Measurements from ENCODE around the gene IL18RAP. TPM values are rescaled to one million over a fixed set of nuclear protein-coding genes. Genes with fewer than 3 reads are reported as not detected.

Gene IL18RAP
- total RNA-seq, 1 experiment from 2014 or later: not detected

DNA sequence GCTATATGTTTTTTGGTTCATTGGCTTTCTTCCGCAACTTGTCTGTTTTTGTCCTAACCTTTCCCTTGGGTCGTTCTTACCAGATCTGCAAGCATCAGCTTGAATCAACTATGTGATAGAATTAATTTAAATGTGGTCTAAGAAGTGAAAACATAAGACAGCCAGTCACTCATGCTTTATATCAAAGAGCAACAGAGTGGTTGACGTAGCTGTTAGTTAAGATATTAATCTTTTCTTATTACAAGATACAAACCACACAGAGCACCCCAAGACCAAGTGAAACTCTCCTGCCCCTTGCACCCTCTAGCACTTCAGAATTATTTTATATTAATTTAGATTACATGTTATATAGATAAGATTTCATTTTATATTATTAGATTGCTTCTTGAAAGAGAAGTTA lies 15.2 kb downstream of the IL18RAP start:
- DNase-seq: no peak
- Histone ChIP-seq H3K36me3 (no peaks in the 10 kb centered on the region), H3K4me3 (no peak overlapping the region), H3K27me3 (no peaks in the 10 kb centered on the region), H3K9me3 (no peaks in the 10 kb centered on the region)

DNA sequence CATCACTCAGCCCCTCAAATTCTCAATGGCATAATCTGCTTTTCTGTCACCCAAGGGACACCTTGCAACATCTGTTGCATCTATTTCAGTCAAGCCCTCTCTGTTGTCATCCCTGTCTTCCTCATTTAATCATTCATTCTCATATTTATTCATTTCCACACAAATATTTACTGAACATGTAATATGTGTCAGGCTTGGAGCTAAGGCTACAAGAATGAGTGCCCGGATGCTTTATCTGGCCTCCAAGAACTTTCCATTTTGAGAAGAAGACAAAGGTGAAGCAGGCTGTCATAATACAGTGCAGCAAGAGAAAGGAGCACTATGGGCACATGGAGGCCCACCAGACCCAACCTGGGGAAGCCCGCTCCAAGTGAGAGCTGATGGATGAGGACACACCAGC lies 15.6 kb downstream of the IL18RAP start:
- Histone ChIP-seq H3K4me3 (no peak overlapping the region), H3K9me3 (no peaks in the 10 kb centered on the region), H3K27me3 (no peaks in the 10 kb centered on the region), H3K36me3 (no peaks in the 10 kb centered on the region)
- no peak for DNase-seq

- no peaks in the 10 kb centered on the region for H3K27me3 ChIP-seq
- H3K9me3 ChIP-seq: no peaks in the 10 kb centered on the region
- DNase-seq: no peak
- no peak overlapping the region for H3K4me3 ChIP-seq
- H3K36me3 ChIP-seq: no peaks in the 10 kb centered on the region
These were observed 16.2 kb downstream of the IL18RAP start for GRCh38 chr2:102439065-102439695.

- Histone ChIP-seq H3K4me3 (no peak overlapping the region), H3K27me3 (no peaks in the 10 kb centered on the region), H3K36me3 (no peaks in the 10 kb centered on the region), H3K9me3 (no peaks in the 10 kb centered on the region)
- DNase-seq: no peak
These were observed 20.2 kb downstream of the IL18RAP start for GRCh38 chr2:102442967-102443828.

DNA sequence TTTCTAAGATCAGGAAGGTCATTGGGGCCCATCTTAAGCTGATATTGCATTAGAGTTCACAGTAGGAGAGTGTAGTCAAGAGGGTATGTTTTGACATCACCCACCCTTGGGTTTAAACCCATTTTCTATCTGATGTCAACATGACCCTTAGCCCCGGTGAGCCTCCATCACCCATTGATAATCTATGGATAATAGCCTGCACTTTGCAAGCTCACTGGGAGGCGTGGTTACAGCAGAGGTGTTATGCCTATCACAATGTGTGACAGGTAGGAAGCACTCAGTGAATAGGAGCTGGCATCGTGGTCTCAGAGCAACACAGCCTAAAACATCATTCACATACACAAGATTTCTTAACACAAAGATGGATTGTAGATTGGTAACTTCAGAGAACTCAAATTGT lies 21.3 kb downstream of the IL18RAP start:
- Histone ChIP-seq H3K4me3 (no peak overlapping the region), H3K9me3 (no peaks in the 10 kb centered on the region), H3K36me3 (no peaks in the 10 kb centered on the region), H3K27me3 (no peaks in the 10 kb centered on the region)
- DNase-seq: no peak

DNA sequence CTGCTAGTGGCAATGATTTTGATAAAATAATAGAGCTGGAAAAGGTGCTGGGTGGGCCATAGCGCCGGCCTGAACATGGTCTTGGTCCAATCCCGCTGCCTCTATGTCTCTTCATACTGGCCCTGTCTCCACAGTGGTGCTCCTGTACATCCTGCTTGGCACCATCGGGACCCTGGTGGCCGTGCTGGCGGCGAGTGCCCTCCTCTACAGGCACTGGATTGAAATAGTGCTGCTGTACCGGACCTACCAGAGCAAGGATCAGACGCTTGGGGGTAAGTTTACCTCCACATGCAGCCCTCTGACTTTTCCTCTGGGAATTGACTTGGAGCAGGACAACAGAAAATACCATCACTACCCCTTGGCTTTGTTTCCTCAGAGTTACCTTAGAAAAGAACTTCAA lies 24.0 kb downstream of the IL18RAP start:
- H3K9me3 ChIP-seq: no peaks in the 10 kb centered on the region
- H3K36me3 ChIP-seq: no peaks in the 10 kb centered on the region
- no peaks in the 10 kb centered on the region for H3K27me3 ChIP-seq
- DNase-seq: no peak
- no peak overlapping the region for H3K4me3 ChIP-seq

GRCh38 chr2:102449370-102449974 lies 26.5 kb downstream of the IL18RAP start:
- no peaks in the 10 kb centered on the region for H3K9me3 ChIP-seq
- no peaks in the 10 kb centered on the region for H3K27me3 ChIP-seq
- H3K4me3 ChIP-seq: no peak overlapping the region
- H3K36me3 ChIP-seq: no peaks in the 10 kb centered on the region
- DNase-seq: no peak

DNA sequence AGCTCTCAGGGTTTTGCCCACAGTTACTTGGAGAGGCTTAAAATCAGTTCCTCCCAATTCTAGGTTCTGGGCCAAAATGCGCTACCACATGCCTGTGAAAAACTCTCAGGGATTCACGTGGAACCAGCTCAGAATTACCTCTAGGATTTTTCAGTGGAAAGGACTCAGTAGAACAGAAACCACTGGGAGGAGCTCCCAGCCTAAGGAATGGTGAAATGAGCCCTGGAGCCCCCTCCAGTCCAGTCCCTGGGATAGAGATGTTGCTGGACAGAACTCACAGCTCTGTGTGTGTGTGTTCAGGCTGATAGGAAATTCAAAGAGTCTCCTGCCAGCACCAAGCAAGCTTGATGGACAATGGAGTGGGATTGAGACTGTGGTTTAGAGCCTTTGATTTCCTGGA lies 29.0 kb downstream of the IL18RAP start:
- H3K27me3 ChIP-seq: no peaks in the 10 kb centered on the region
- no peak overlapping the region for H3K4me3 ChIP-seq
- DNase-seq: no peak
- H3K9me3 ChIP-seq: no peaks in the 10 kb centered on the region
- H3K36me3 ChIP-seq: no peaks in the 10 kb centered on the region

DNA sequence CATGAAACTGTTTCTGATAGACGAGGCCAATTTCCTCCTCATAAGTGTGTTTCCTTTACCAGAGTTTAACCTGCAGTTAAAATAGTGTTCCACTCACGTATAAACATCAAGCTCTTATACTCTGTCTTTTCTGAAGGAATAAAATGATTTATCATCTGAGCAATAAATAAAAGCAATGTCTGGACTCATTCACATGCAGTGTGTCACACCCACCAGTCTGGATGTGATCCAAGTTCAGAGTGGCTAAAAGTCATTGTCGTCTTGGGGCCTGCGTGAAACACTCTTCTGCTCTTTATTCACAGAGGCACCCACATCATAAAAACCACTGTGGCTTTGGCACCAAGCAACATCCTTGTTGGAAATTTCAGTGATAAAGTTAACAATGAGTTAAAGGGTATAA lies 30.5 kb downstream of the IL18RAP start:
- Histone ChIP-seq H3K4me3 (no peak overlapping the region), H3K27me3 (no peaks in the 10 kb centered on the region), H3K36me3 (no peaks in the 10 kb centered on the region), H3K9me3 (no peaks in the 10 kb centered on the region)
- DNase-seq: no peak

DNA sequence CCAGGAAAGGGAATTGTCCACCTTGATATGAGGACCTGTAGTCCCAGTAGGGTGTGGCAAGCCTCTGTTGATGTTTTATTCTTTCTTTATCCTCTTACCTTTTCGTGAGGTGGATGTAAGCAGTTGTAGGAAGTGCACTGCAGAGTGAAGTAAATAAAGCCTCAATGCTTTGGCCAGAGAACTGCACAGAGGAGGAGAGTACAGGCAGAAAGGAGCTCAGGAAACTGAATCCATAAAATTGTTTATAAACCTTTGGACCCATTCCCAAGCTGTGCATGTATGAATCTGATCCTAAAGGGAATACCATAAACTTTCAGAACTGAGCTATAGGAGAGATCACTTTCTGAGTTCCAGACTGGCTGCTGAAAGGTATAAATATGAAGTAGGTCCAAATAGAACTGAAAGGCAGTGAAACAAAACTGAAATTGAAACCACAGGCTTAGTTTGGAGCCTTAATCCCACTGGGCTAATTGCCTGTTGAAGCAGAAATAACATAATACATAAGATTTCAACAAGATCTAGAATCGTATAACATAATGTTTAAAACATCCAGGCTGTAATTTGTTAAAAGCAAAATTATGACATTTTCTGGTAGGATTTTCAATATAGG lies 32.2 kb downstream of the IL18RAP start:
- Histone ChIP-seq H3K36me3 (no peaks in the 10 kb centered on the region), H3K9me3 (no peaks in the 10 kb centered on the region), H3K4me3 (no peak overlapping the region), H3K27me3 (no peaks in the 10 kb centered on the region)
- DNase-seq: no peak

DNA sequence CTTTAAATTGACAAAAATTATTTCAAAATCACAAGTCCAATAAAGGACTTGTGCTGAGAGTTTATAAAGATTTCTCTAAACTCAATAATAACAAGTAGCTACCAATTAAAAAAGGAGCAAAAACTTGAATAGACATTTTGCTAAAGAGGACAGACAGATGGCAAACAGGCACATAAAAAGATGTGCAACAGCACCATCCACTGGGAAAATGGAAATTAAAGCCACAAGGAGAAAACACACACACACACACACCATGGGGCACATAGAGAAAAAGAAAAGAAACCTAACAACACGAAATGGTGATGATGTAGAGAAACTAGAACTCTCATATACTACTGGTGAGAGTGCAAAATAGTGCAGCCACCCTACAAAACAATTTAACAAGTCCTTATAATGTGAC lies 37.5 kb downstream of the IL18RAP start:
- Histone ChIP-seq H3K27me3 (no peaks in the 10 kb centered on the region), H3K9me3 (no peaks in the 10 kb centered on the region), H3K4me3 (no peak overlapping the region), H3K36me3 (no peaks in the 10 kb centered on the region)
- no peak for DNase-seq

DNA sequence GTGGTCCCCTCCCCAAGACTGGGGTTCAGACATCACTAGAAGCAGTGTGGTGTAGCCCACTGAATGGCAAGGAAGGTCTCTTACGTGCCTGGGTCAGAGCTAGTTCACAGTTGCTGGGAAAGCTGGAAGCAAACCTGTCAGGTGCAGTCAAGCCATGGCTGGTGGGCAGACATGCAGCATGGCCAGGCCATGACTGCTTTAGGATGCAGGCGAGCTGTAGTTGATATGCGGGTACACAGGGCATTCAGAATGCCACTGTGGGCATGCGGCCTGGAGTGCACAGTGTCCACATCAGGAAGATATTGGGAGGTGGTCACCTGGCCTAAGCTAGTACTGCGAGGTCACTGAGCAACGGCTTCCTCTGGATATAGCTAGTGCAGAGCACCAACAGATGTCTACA lies 38.2 kb downstream of the IL18RAP start:
- Histone ChIP-seq H3K9me3 (no peaks in the 10 kb centered on the region), H3K27me3 (no peaks in the 10 kb centered on the region), H3K4me3 (no peak overlapping the region), H3K36me3 (no peaks in the 10 kb centered on the region)
- no peak for DNase-seq

DNA sequence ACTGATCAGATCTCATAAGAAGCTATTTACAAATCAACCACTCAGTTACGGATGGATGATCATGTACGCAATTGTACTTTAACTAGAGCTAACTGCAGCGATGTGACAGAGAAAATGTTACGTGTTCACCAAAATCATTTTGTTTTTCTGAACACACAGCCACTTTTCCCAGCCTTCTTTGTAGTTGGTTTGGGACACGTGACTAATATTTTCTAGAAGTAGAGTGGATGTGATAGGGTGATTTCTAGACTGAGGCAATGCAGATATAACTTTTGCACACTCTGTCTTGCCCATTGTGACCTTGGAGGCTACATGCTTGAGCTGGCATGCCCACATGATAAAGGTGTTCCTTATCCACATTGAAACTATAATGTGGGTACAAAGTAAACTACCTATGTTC lies 40.2 kb downstream of the IL18RAP start:
- no peak for DNase-seq
- Histone ChIP-seq H3K9me3 (no peaks in the 10 kb centered on the region), H3K36me3 (no peaks in the 10 kb centered on the region), H3K4me3 (no peak overlapping the region), H3K27me3 (no peaks in the 10 kb centered on the region)

- Histone ChIP-seq H3K27me3 (peaks cover 2% of the 10 kb centered on the region; the same call in 1 of the 2 replicates), H3K36me3 (no peaks in the 10 kb centered on the region), H3K4me3 (no peak overlapping the region), H3K9me3 (no peaks in the 10 kb centered on the region)
- DNase-seq: no peak
These were observed 47.2 kb downstream of the IL18RAP start for GRCh38 chr2:102470168-102470567.

GRCh38 chr2:102473020-102473419 lies 50.1 kb downstream of the IL18RAP start, which contains the start of gene SLC9A4:
TSS of gene SLC9A4 (plus strand) at chr2:102473226. CDS start at chr2:102473760, 534 bp downstream.
- H3K27me3 ChIP-seq: peaks cover 2% of the 10 kb centered on the region; the same call in 1 of the 2 replicates
- H3K9me3 ChIP-seq: no peaks in the 10 kb centered on the region
- DNase-seq: no peak
- no peak within 1 kb of the TSS for H3K4me3 ChIP-seq
- no peaks in the 10 kb centered on the region for H3K36me3 ChIP-seq

- DNase-seq: no peak
- no peaks in the 10 kb centered on the region for H3K9me3 ChIP-seq
- peaks cover 2% of the 10 kb centered on the region; the same call in 1 of the 2 replicates for H3K27me3 ChIP-seq
- no peaks in the 10 kb centered on the region for H3K36me3 ChIP-seq
- no peak overlapping the region for H3K4me3 ChIP-seq
These were observed 50.7 kb downstream of the IL18RAP start for GRCh38 chr2:102473631-102474030.

DNA sequence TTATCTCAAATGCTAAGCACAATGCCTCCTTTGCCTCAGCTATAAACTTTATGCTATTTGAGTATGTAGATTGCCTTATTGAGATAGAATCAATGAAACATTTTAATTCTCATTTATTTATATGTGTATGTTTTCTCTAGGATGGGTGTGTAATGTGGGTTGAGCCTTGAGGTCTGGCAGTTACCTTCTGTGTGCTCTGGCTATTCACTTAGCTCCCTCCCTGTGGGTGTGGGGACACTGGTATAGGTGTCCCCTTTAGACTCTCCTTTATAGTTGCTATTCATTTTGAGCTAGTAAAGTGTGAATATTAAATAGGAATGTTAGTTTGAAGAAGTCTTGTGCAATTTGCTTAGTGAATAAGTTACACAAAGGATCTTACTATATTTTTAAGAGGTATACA lies 51.8 kb downstream of the IL18RAP start:
- Histone ChIP-seq H3K36me3 (no peaks in the 10 kb centered on the region), H3K4me3 (no peak overlapping the region), H3K27me3 (peaks cover 2% of the 10 kb centered on the region; the same call in 1 of the 2 replicates), H3K9me3 (no peaks in the 10 kb centered on the region)
- no peak for DNase-seq
